ENCODE results near the gene ZNF444.

- TF ChIP-seq POLR2A (IDR thresholded peaks at IDR 0.05) = no peak
- TF ChIP-seq CTCF (IDR thresholded peaks at IDR 0.05) = no peak
These were observed 50.6 kb downstream of the ZNF444 start for GRCh38 chr19:56191711-56192110.
